Skeletal muscle tissue (tissue), 4 donors: Measurements from ENCODE around the gene ZNF282. TPM values are rescaled to one million over a fixed set of nuclear protein-coding genes. Genes with fewer than 3 reads are reported as not detected.
"Not testable (repeated sequence)": the region's sequence is repeated elsewhere in the genome, so short reads cannot be mapped to it uniquely, and the experiment has no call there.

Experiments
- H3K27ac ChIP-seq: one replicate; pipeline ENCODE4 v1.7.0; 2013; ENCODE audit warnings: mild to moderate bottlenecking, low read depth, low read length, inconsistent platforms
- H3K27me3 ChIP-seq, 3 donors: one replicate each; pipeline ENCODE4 v1.7.0; 2013; ENCODE audit warnings: low read length in 3 of 3; ENCODE audit not compliant: control insufficient read depth in 3 of 3, insufficient read depth in 3 of 3
- H3K36me3 ChIP-seq, 3 donors: one replicate each; pipeline ENCODE4 v1.7.0; 2013; ENCODE audit warnings: low read length in 3 of 3; ENCODE audit not compliant: control insufficient read depth in 3 of 3, insufficient read depth in 3 of 3
- H3K4me1 ChIP-seq, 3 donors: one replicate each; pipeline ENCODE4 v1.7.0; 2013; ENCODE audit warnings: low read length in 3 of 3, mild to moderate bottlenecking in 3 of 3; ENCODE audit not compliant: control insufficient read depth in 3 of 3, insufficient read depth in 3 of 3
- H3K4me3 ChIP-seq, 3 donors: one replicate each; pipeline ENCODE4 v1.7.0; 2013; ENCODE audit warnings: low read length in 3 of 3
- H3K9ac ChIP-seq, 3 donors: one replicate each; pipeline ENCODE4 v1.7.0; 2013; ENCODE audit warnings: low read length in 3 of 3, mild to moderate bottlenecking in 3 of 3, moderate library complexity in 2 of 3, low read depth in 1 of 3
- H3K9me3 ChIP-seq, 3 donors: one replicate each; pipeline ENCODE4 v1.7.0; 2013; ENCODE audit warnings: low read length in 3 of 3; ENCODE audit not compliant: control insufficient read depth in 3 of 3
- total RNA-seq: library from RNA; depleted of rRNA; stranded (reverse); fragments of >200 nt; gene quantifications from one replicate; pipeline ENCODE4 v1.2.3, GENCODE V29; 2014
- donor health status: Osteomylitis.

Gene ZNF282
- total RNA-seq, 1 donor from 2014 or later = 22.4 TPM

DNA sequence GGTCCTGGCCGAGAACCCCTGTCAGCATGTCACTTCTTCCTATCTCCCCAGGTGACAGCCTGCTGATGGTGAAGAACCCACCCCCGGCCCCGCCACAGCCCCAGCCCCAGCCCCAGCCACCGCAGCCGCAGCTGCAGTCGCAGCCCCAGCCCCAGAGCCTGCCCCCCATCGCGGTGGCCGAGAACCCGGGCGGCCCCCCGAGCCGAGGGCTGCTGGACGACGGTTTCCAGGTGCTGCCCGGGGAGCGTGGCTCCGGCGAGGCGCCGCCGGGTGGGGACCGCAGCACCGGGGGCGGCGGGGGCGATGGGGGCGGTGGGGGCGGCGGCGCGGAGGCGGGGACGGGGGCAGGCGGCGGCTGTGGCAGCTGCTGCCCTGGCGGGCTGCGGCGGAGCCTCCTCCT is 28.4 kb downstream of the ZNF282 start:
- Histone ChIP-seq H3K4me1 (no peaks in the 10 kb centered on the region), H3K4me3 (no peak overlapping the region), H3K36me3 (peaks cover 29 to 34% (median 31%) of the 10 kb centered on the region in 3 donors), H3K27me3 (no peaks in the 10 kb centered on the region), H3K9me3 (no peaks in the 10 kb centered on the region), H3K27ac (no peak overlapping the region), H3K9ac (no peak overlapping the region)

DNA sequence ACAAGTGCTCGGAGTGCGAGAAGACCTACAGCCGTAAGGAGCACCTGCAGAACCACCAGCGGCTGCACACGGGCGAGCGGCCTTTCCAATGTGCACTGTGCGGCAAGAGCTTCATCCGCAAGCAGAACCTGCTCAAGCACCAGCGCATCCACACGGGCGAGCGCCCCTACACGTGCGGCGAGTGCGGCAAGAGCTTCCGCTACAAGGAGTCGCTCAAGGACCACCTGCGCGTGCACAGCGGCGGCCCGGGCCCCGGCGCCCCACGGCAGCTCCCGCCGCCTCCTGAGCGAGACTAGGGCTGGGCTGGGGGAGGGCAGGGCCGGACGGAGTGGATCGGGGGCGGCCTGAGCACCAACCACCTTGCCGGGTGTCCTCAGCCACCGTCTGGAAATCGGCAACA is 29.0 kb downstream of the ZNF282 start:
- Histone ChIP-seq H3K9ac (no peak overlapping the region), H3K27ac (no peak overlapping the region), H3K36me3 (peaks cover 23 to 28% (median 28%) of the 10 kb centered on the region in 3 donors), H3K27me3 (no peaks in the 10 kb centered on the region), H3K9me3 (no peaks in the 10 kb centered on the region), H3K4me1 (no peaks in the 10 kb centered on the region), H3K4me3 (no peak overlapping the region)

DNA sequence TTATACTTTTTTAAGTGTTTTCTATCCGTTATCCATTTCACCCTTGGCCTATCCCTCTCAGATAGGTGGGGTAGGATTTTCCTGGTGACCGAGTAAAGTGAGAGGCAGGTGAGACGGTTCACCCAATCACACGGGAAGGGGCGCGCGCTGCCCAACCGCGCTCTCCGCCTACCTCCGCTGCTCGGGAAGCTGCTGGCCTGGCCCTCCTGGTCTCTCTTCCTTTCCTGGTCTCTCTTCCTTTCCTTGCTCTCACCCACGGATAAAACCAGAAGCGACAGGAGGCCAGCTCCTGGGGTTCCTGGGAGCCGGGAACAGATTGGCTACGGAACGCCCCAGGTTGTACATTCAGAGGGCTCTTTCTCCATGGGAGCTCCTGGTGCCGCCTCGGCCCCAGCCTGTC is 29.8 kb downstream of the ZNF282 start:
- no peak overlapping the region for H3K27ac ChIP-seq
- H3K4me3 ChIP-seq = no peak overlapping the region
- H3K9ac ChIP-seq = no peak overlapping the region
- no peaks in the 10 kb centered on the region for H3K27me3 ChIP-seq
- peaks cover 21 to 28% (median 27%) of the 10 kb centered on the region in 3 donors for H3K36me3 ChIP-seq
- H3K4me1 ChIP-seq = no peaks in the 10 kb centered on the region
- H3K9me3 ChIP-seq = no peaks in the 10 kb centered on the region

DNA sequence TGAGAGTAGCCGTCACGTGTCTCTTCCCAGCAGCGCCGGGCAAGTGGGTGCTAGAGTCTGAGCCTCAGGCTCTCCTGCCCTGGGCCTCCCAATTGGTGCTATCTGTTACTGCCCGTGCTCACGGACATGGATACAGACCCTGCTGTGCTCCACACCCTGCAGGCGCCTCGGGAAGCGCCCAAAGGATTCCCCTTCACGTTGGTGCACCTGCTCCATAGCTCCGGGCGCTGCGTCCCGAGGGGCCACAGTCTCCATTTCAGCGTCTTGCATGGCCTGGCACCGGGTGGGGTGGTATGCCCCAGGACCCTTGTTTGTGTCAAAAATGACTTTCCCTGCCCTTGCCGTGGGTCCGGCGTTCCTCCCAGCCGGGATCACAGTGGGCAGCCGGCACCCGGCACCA is 30.3 kb downstream of the ZNF282 start:
- H3K36me3 ChIP-seq = peaks cover 17 to 27% (median 25%) of the 10 kb centered on the region in 3 donors
- H3K27me3 ChIP-seq = no peaks in the 10 kb centered on the region
- no peak overlapping the region for H3K4me3 ChIP-seq
- no peaks in the 10 kb centered on the region for H3K4me1 ChIP-seq
- H3K27ac ChIP-seq = no peak overlapping the region
- H3K9me3 ChIP-seq = no peaks in the 10 kb centered on the region
- no peak overlapping the region for H3K9ac ChIP-seq

DNA sequence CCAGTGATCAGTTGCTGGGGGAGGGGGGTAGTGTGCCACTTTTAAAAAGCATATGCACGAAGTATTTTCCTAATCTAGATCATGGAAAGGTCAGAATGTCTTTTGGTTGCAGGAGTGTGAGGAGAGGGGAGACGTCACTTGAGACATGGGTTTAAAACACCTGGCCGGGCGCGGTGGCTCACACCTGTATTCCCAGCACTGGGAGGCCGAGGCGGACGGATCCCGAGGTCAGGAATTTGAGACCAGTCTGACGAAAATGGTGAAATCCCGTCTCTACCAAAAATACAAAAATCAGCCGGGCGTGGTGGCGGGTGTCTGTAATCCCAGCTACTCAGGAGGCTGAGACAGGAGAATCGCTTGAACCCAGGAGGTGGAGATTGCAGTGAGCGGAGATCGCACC is 31.0 kb downstream of the ZNF282 start:
- not testable (repeated sequence) for H3K4me1 ChIP-seq, H3K9ac ChIP-seq, H3K27me3 ChIP-seq, H3K9me3 ChIP-seq, H3K4me3 ChIP-seq, H3K27ac ChIP-seq
- H3K36me3 ChIP-seq = peaks cover 13 to 24% (median 21%) of the 10 kb centered on the region in 3 donors

DNA sequence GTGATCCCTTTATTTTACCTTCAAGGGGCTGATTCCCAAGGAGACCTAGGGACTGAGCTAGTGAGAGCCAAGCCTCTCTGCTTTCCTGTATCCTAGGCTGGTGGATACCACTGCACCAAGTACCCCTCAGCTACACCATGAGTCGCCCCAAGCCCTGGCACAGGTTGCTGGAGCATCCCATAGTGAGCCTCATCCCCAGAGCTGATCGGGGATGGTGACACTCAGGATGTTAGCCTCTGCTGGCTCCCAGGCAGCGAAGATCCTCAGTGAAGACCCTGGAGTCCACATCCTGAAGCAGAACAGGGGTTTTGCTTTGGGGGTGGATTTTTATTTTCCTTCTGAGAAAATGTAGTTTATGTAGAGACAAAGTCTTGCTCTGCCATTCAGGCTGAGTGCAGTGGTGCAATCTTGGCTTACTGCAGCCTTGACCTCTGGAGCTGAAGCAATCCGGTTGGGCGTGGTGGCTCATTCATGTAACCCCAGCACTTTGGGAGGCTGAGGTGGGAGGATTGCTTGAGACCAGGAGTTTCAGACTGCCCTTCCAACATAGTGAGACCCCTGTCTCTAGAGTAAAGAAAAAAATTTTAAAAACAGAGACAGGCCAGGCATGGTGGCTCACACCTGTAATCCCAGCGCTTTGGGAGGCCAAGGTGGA is 31.6 kb downstream of the ZNF282 start:
- no peaks in the 10 kb centered on the region for H3K27me3 ChIP-seq
- H3K4me1 ChIP-seq = no peaks in the 10 kb centered on the region
- no peak overlapping the region for H3K27ac ChIP-seq
- H3K4me3 ChIP-seq = no peak overlapping the region
- H3K36me3 ChIP-seq = peaks cover 13 to 22% (median 20%) of the 10 kb centered on the region in 3 donors
- no peak overlapping the region for H3K9ac ChIP-seq
- H3K9me3 ChIP-seq = no peaks in the 10 kb centered on the region

DNA sequence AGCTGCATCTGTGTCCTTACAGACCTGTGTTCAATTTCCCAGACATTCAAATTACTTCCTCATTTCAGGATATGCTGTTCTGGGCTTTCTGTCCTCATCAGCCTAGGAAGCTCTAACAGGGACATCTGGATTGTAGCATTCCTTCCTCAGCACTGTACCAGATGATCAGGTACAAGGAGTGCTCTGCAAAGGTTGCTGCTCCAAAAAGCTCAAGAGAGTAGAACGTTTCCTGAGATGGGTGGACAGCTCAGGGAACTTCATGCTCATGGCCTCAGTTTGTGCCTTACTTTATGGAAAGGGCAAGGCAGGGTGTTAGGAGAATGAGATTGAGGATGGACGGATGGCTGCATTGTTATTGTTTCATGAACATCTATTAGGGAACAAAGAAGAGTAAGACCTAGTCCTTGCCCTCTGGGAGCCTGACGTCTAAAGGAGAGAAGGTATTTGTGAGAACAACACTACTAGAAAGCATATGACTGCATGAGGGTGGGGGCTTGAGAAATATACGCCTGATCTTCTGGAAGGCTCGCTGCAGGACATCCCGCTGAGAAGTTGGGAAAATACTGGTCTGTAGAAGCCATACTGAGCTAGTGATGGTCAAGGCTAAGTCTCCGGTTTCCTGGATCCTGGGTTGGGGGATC is 33.6 kb downstream of the ZNF282 start:
- Histone ChIP-seq H3K27ac (no peak overlapping the region), H3K9ac (no peak overlapping the region), H3K9me3 (no peaks in the 10 kb centered on the region), H3K27me3 (peaks cover 0 to 3% (median 2%) of the 10 kb centered on the region in 3 donors), H3K4me1 (no peaks in the 10 kb centered on the region), H3K4me3 (no peak overlapping the region), H3K36me3 (peaks cover 13 to 19% (median 16%) of the 10 kb centered on the region in 3 donors)

DNA sequence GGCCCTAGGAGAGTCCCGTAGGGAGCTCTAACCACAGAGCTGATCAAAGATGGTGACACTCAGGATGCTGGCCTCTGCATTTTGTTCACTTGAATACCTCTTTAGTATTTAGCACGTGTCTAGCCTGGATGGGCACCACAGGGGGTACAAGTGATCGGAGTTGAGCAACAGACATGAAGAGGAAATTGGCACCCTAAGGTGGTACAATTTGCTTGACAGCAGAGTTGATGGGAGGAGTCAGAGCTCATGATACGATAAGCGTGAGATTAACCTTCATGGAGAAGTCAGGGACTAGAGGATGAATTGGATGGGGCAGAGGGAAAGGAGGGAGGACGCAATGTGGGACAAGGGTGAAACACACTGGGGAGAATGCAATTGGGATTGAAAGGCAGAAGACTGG is 34.2 kb downstream of the ZNF282 start:
- Histone ChIP-seq H3K9ac (no peak overlapping the region), H3K27ac (no peak overlapping the region), H3K36me3 (peaks cover 10 to 14% (median 12%) of the 10 kb centered on the region in 3 donors), H3K9me3 (no peaks in the 10 kb centered on the region), H3K4me3 (no peak overlapping the region), H3K27me3 (peaks cover 0 to 5% (median 3%) of the 10 kb centered on the region in 3 donors), H3K4me1 (no peaks in the 10 kb centered on the region)

DNA sequence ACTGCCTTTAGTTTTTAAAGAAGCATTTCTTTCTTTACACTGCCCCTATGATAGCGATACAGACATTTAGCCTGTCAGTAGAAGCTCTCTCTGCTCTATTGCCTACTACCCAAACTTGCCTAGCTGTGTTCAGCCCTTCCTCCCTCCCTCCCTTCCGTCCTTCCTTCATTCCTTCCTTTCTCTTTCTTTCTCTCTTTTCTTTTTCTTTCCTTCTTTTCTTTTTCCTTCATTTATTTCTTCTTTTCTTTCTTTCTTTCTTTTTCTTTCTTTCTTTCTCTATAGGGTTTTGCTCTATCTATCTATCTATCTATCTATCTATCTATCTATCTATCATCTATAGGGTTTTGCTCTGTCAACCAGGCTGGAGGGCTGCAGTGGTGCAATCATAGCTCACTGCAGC is 37.0 kb downstream of the ZNF282 start:
- no peak overlapping the region for H3K27ac ChIP-seq

DNA sequence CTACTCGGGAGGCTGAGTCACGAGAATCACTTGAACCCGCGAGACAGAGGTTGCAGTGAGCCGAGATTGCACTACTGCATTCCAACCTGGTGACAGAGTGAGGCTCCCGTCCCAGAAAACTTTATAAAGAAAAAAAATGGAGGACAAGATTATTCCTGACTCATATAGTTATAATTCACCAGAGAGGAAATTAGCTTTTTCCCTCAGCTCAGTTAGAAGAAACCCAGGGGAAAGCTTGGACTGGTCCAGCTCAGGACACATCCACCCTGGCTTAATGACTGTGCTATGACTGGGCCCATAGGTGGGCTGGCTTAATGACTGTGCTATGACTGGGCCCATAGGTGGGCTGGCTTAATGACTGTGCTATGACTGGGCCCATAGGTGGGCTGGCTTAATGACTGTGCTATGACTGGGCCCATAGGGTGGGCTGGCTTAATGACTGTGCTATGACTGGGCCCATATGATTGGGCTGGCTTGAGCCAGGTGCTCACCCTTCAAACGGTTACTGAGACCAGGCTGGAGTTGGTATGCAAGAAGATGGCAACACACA is 38.4 kb downstream of the ZNF282 start:
- H3K9ac ChIP-seq, H3K4me3 ChIP-seq, H3K9me3 ChIP-seq, H3K27me3 ChIP-seq, H3K36me3 ChIP-seq, H3K27ac ChIP-seq, H3K4me1 ChIP-seq: not testable (repeated sequence)

More for the DNA sequence above, 37.0 kb downstream of the ZNF282 start:
- peaks cover 4 to 7% (median 5%) of the 10 kb centered on the region in 3 donors for H3K27me3 ChIP-seq
- H3K4me1 ChIP-seq = no peaks in the 10 kb centered on the region
- H3K9ac ChIP-seq = no peak overlapping the region
- H3K36me3 ChIP-seq = no peaks in the 10 kb centered on the region
- H3K9me3 ChIP-seq = no peaks in the 10 kb centered on the region
- no peak overlapping the region for H3K4me3 ChIP-seq
